ENCODE results near the gene ABTB2. TPM values are rescaled to one million over a fixed set of nuclear protein-coding genes. Genes with fewer than 3 reads are reported as not detected.

The ABTB2 gene
- total RNA-seq, 1 donor from 2014 or later = 72.8 TPM

- no peak overlapping the region for H3K27ac Mint-ChIP-seq (ENCODE audit: unreplicated experiment)
- H3K9me3 Mint-ChIP-seq (ENCODE audit: unreplicated experiment) = no peaks in the 10 kb centered on the region
- H3K4me3 Mint-ChIP-seq (ENCODE audit: unreplicated experiment) = no peak overlapping the region
- no peak for DNase-seq (ENCODE audit: low spot score)
- peaks cover 7% of the 10 kb centered on the region for H3K27me3 Mint-ChIP-seq (ENCODE audit: unreplicated experiment)
- H3K4me1 Mint-ChIP-seq (ENCODE audit: unreplicated experiment) = peaks cover 26% of the 10 kb centered on the region
- H3K36me3 Mint-ChIP-seq (ENCODE audit: low read depth, unreplicated experiment) = no peaks in the 10 kb centered on the region
- TF ChIP-seq CTCF (IDR thresholded peaks at IDR 0.05; ENCODE audit: unreplicated experiment) = no peak
Measured at GRCh38 chr11:34269694-34270245, 88.0 kb downstream of the ABTB2 start.

DNA sequence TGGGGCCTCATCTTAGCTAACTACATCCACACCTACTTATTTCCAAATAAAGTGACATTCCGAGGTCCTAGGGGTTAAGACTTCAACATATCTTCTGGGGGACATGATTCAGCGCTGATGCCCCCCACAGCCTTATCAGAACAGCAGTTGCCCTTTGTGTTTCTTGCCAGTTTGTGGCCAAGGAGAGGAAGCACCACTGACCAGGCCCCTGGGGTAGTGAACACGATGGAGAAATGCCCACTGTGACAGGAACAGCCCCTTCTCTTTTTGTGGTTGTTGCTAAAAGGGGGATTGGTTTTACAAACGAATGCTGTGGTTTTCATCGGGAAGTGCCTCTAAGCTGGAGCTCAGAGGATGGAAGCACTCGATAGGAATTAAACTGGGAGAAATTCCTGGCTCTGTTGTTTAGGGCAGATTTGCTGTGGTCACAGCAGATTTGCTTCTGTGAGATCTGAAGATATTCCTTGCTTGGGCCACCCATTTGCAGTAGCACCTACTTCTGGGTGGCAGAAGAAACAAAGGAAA lies 88.8 kb downstream of the ABTB2 start:
- TF ChIP-seq CTCF (IDR thresholded peaks at IDR 0.05; ENCODE audit: unreplicated experiment) = no peak
- H3K4me1 Mint-ChIP-seq (ENCODE audit: unreplicated experiment) = peaks cover 23% of the 10 kb centered on the region
- H3K27ac Mint-ChIP-seq (ENCODE audit: unreplicated experiment) = no peak overlapping the region
- no peaks in the 10 kb centered on the region for H3K36me3 Mint-ChIP-seq (ENCODE audit: low read depth, unreplicated experiment)
- H3K9me3 Mint-ChIP-seq (ENCODE audit: unreplicated experiment) = no peaks in the 10 kb centered on the region
- DNase-seq (ENCODE audit: low spot score) = no peak
- H3K27me3 Mint-ChIP-seq (ENCODE audit: unreplicated experiment) = peaks cover 7% of the 10 kb centered on the region
- no peak overlapping the region for H3K4me3 Mint-ChIP-seq (ENCODE audit: unreplicated experiment)

DNA sequence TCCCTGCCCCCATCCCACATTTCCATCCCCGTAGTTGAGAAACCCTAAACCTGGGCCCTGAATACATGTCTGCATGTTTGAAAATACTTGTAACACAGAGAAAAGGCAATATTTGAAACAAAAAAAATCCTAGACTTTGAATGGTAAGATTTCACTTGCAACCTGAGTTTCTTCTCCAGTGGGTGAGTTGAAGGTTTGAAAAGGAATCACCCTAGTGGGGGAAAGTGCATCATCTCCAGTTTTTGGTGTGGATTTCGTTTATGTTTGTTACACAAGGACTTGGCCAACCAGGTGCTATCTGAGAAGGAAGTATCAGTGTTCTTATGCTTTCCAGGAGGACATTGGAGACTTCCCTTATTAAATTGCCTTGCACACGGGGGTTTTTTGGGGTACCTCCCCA lies 90.4 kb downstream of the ABTB2 start:
- Mint-ChIP-seq H3K4me1 (ENCODE audit: unreplicated experiment) (peaks cover 30% of the 10 kb centered on the region), H3K36me3 (ENCODE audit: low read depth, unreplicated experiment) (no peaks in the 10 kb centered on the region), H3K9me3 (ENCODE audit: unreplicated experiment) (no peaks in the 10 kb centered on the region), H3K4me3 (ENCODE audit: unreplicated experiment) (no peak overlapping the region), H3K27ac (ENCODE audit: unreplicated experiment) (no peak overlapping the region), H3K27me3 (ENCODE audit: unreplicated experiment) (peaks cover 7% of the 10 kb centered on the region)
- DNase-seq (ENCODE audit: low spot score) = no peak
- TF ChIP-seq CTCF (IDR thresholded peaks at IDR 0.05; ENCODE audit: unreplicated experiment) = no peak

GRCh38 chr11:34267013-34267412 lies 90.8 kb downstream of the ABTB2 start:
- TF ChIP-seq CTCF (IDR thresholded peaks at IDR 0.05; ENCODE audit: unreplicated experiment) = no peak
- no peaks in the 10 kb centered on the region for H3K9me3 Mint-ChIP-seq (ENCODE audit: unreplicated experiment)
- no peak overlapping the region for H3K4me3 Mint-ChIP-seq (ENCODE audit: unreplicated experiment)
- peaks cover 33% of the 10 kb centered on the region for H3K4me1 Mint-ChIP-seq (ENCODE audit: unreplicated experiment)
- H3K27ac Mint-ChIP-seq (ENCODE audit: unreplicated experiment) = no peak overlapping the region
- peaks cover 7% of the 10 kb centered on the region for H3K27me3 Mint-ChIP-seq (ENCODE audit: unreplicated experiment)
- DNase-seq (ENCODE audit: low spot score) = no peak
- H3K36me3 Mint-ChIP-seq (ENCODE audit: low read depth, unreplicated experiment) = no peaks in the 10 kb centered on the region

GRCh38 chr11:34266090-34266912 lies 91.5 kb downstream of the ABTB2 start:
- TF ChIP-seq CTCF (IDR thresholded peaks at IDR 0.05; ENCODE audit: unreplicated experiment) = no peak
- Mint-ChIP-seq H3K4me3 (ENCODE audit: unreplicated experiment) (no peak overlapping the region), H3K27me3 (ENCODE audit: unreplicated experiment) (peaks cover 7% of the 10 kb centered on the region), H3K9me3 (ENCODE audit: unreplicated experiment) (no peaks in the 10 kb centered on the region), H3K27ac (ENCODE audit: unreplicated experiment) (no peak overlapping the region), H3K36me3 (ENCODE audit: low read depth, unreplicated experiment) (no peaks in the 10 kb centered on the region), H3K4me1 (ENCODE audit: unreplicated experiment) (peaks cover 34% of the 10 kb centered on the region)
- no peak for DNase-seq (ENCODE audit: low spot score)
